ENCODE results near the gene SLC25A23. TPM values are rescaled to one million over a fixed set of nuclear protein-coding genes. Genes with fewer than 3 reads are reported as not detected.
A peak's percentile ranks its signal among the peaks of the same experiment; 100 is the strongest.

Gene SLC25A23
- total RNA-seq, 1 donor from 2014 or later = 51.7 TPM

GRCh38 chr19:6443986-6444385 is 15.6 kb downstream of the SLC25A23 start:
- Mint-ChIP-seq H3K4me3 (ENCODE audit: unreplicated experiment) (no peak overlapping the region), H3K36me3 (ENCODE audit: low read depth) (peaks cover 11% of the 10 kb centered on the region), H3K9me3 (ENCODE audit: low read depth) (peaks cover 3% of the 10 kb centered on the region), H3K27ac (ENCODE audit: unreplicated experiment) (peak overlapping the region; percentile 13), H3K4me1 (ENCODE audit: low read depth) (no peaks in the 10 kb centered on the region), H3K27me3 (ENCODE audit: low read depth) (no peaks in the 10 kb centered on the region)
- TF ChIP-seq CTCF (IDR thresholded peaks at IDR 0.05) = no peak
- DNase-seq (ENCODE audit: low spot score) = peak; percentile 88

GRCh38 chr19:6442087-6442688 is 17.4 kb downstream of the SLC25A23 start:
- H3K27ac Mint-ChIP-seq (ENCODE audit: unreplicated experiment) = no peak overlapping the region
- H3K4me3 Mint-ChIP-seq (ENCODE audit: unreplicated experiment) = no peak overlapping the region
- DNase-seq (ENCODE audit: low spot score) = no peak
- H3K36me3 Mint-ChIP-seq (ENCODE audit: low read depth) = peaks cover 11% of the 10 kb centered on the region
- TF ChIP-seq CTCF (IDR thresholded peaks at IDR 0.05) = no peak
- no peaks in the 10 kb centered on the region for H3K27me3 Mint-ChIP-seq (ENCODE audit: low read depth)
- H3K4me1 Mint-ChIP-seq (ENCODE audit: low read depth) = no peaks in the 10 kb centered on the region
- peaks cover 3% of the 10 kb centered on the region for H3K9me3 Mint-ChIP-seq (ENCODE audit: low read depth)

- Mint-ChIP-seq H3K27me3 (ENCODE audit: low read depth) (no peaks in the 10 kb centered on the region), H3K4me3 (ENCODE audit: unreplicated experiment) (no peak overlapping the region), H3K27ac (ENCODE audit: unreplicated experiment) (no peak overlapping the region), H3K9me3 (ENCODE audit: low read depth) (no peaks in the 10 kb centered on the region), H3K4me1 (ENCODE audit: low read depth) (no peaks in the 10 kb centered on the region), H3K36me3 (ENCODE audit: low read depth) (peaks cover 5% of the 10 kb centered on the region)
- no peak for DNase-seq (ENCODE audit: low spot score)
- no peak for TF ChIP-seq CTCF (IDR thresholded peaks at IDR 0.05)
These were observed 18.7 kb downstream of the SLC25A23 start for GRCh38 chr19:6440905-6441304.

- Mint-ChIP-seq H3K27ac (ENCODE audit: unreplicated experiment) (no peak overlapping the region), H3K4me1 (ENCODE audit: low read depth) (no peaks in the 10 kb centered on the region), H3K36me3 (ENCODE audit: low read depth) (peaks cover 4% of the 10 kb centered on the region), H3K27me3 (ENCODE audit: low read depth) (no peaks in the 10 kb centered on the region), H3K9me3 (ENCODE audit: low read depth) (no peaks in the 10 kb centered on the region), H3K4me3 (ENCODE audit: unreplicated experiment) (no peak overlapping the region)
- DNase-seq (ENCODE audit: low spot score) = no peak
- TF ChIP-seq CTCF (IDR thresholded peaks at IDR 0.05) = no peak
These were observed 19.8 kb downstream of the SLC25A23 start for GRCh38 chr19:6439743-6440142.

- Mint-ChIP-seq H3K4me1 (ENCODE audit: low read depth) (no peaks in the 10 kb centered on the region), H3K27ac (ENCODE audit: unreplicated experiment) (no peak within 1 kb of the TSS), H3K27me3 (ENCODE audit: low read depth) (peaks cover 2% of the 10 kb centered on the region), H3K9me3 (ENCODE audit: low read depth) (no peaks in the 10 kb centered on the region), H3K4me3 (ENCODE audit: unreplicated experiment) (no peak within 1 kb of the TSS), H3K36me3 (ENCODE audit: low read depth) (no peaks in the 10 kb centered on the region)
- no peak for DNase-seq (ENCODE audit: low spot score)
- TF ChIP-seq CTCF (IDR thresholded peaks at IDR 0.05) = no peak
These were observed 25.9 kb downstream of the SLC25A23 start, which contains the start of gene SLC25A41 for GRCh38 chr19:6433663-6434062. Gene SLC25A41 (minus strand): TSS chr19:6433763. CDS start chr19:6433693, 70 bp downstream.

Measured in chondrocyte (in vitro differentiated cells).